GM12878 (cell line): ENCODE results near the gene PLXNB2.
"Not testable (repeated sequence)": the region's sequence is repeated elsewhere in the genome, so short reads cannot be mapped to it uniquely, and the experiment has no call there.

ENCODE experiments used
- KAT2A ChIP-seq: conservative IDR thresholded peaks from 2 replicates; pipeline ENCODE4 v1.6.1; 2011; ENCODE audit warnings: low read depth, low read length; ENCODE audit not compliant: control insufficient read depth
- REST ChIP-seq: IDR thresholded peaks from 2 replicates; pipeline ENCODE4 v1.6.1; 2012; ENCODE audit warnings: mild to moderate bottlenecking, low read depth, low read length
- SPI1 ChIP-seq: IDR thresholded peaks from 2 replicates; pipeline ENCODE4 v1.6.1; 2011; ENCODE audit warnings: low read depth, mild to moderate bottlenecking, low read length, moderate library complexity, borderline replicate concordance; ENCODE audit not compliant: insufficient read depth
- TAF1 ChIP-seq: IDR thresholded peaks from 2 replicates; pipeline ENCODE4 v1.6.1; 2011; ENCODE audit warnings: mild to moderate bottlenecking, low read depth, low read length, borderline replicate concordance
- TCF12 ChIP-seq: IDR thresholded peaks from 2 replicates; pipeline ENCODE4 v1.6.1; 2011; ENCODE audit warnings: low read depth, mild to moderate bottlenecking, low read length
- ZNF622 ChIP-seq: fragments of 450-650 bp; IDR thresholded peaks from 2 replicates; pipeline ENCODE4 v1.6.1; 2017; ENCODE audit warnings: mild to moderate bottlenecking, inconsistent platforms
- TF ChIP-seq, protein P1 (sequence below): IDR thresholded peaks from 2 replicates; pipeline ENCODE4 v1.6.1; 2012; ENCODE audit warnings: low read length, inconsistent platforms

GRCh38 chr22:50273781-50274180 is 33.7 kb downstream of the PLXNB2 start:
- not testable (repeated sequence) for TF ChIP-seq TAF1, TCF12, REST, KAT2A, ZNF622, SPI1
- TF ChIP-seq, protein P1, sequence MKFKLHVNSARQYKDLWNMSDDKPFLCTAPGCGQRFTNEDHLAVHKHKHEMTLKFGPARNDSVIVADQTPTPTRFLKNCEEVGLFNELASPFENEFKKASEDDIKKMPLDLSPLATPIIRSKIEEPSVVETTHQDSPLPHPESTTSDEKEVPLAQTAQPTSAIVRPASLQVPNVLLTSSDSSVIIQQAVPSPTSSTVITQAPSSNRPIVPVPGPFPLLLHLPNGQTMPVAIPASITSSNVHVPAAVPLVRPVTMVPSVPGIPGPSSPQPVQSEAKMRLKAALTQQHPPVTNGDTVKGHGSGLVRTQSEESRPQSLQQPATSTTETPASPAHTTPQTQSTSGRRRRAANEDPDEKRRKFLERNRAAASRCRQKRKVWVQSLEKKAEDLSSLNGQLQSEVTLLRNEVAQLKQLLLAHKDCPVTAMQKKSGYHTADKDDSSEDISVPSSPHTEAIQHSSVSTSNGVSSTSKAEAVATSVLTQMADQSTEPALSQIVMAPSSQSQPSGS: not testable (repeated sequence)
